Ishikawa (cell line): ENCODE data around the gene EXOC3.

Experiments used
- EP300 ChIP-seq: IDR thresholded peaks from 2 replicates; pipeline ENCODE4 v1.6.1; 2012; ENCODE audit warnings: borderline replicate concordance
- FOXM1 ChIP-seq: IDR thresholded peaks from 2 replicates; pipeline ENCODE4 v1.6.1; 2012; ENCODE audit warnings: low read depth, borderline replicate concordance
- REST ChIP-seq: IDR thresholded peaks from 2 replicates; pipeline ENCODE4 v1.6.1; 2012; ENCODE audit warnings: low read depth, mild to moderate bottlenecking
- TAF1 ChIP-seq: IDR thresholded peaks from 2 replicates; pipeline ENCODE4 v1.6.1; 2012; ENCODE audit warnings: low read depth, mild to moderate bottlenecking
- TCF12 ChIP-seq: IDR thresholded peaks from 2 replicates; pipeline ENCODE4 v1.6.1; 2012; ENCODE audit warnings: low read depth
- USF1 ChIP-seq: IDR thresholded peaks from 2 replicates; pipeline ENCODE4 v1.6.1; 2012
- YY1 ChIP-seq: IDR thresholded peaks from 2 replicates; pipeline ENCODE4 v1.6.1; 2012; ENCODE audit warnings: low read depth
- TF ChIP-seq, protein P1 (sequence below): IDR thresholded peaks from 2 replicates; pipeline ENCODE4 v1.6.1; 2012

GRCh38 chr5:488744-489688, 46.0 kb downstream of the EXOC3 start:
- TF ChIP-seq EP300 (no peak), REST (no peak), USF1 (no peak), TCF12 (no peak), TAF1 (no peak), FOXM1 (no peak), YY1 (no peak)
- TF ChIP-seq, protein P1, sequence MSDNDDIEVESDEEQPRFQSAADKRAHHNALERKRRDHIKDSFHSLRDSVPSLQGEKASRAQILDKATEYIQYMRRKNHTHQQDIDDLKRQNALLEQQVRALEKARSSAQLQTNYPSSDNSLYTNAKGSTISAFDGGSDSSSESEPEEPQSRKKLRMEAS = no peak
